Neuronal stem cell (in vitro differentiated cells): ENCODE results near the gene FOXJ3.

ENCODE experiments used
- DNase-seq: peaks from one replicate; pipeline ENCODE4 v3.0.0-alpha.2; 2013; ENCODE audit warnings: low spot score
- H2AFZ ChIP-seq: one replicate; pipeline ENCODE4 v1.6.1; 2013; ENCODE audit warnings: mild to moderate bottlenecking, low read length, inconsistent platforms
- H2AK5ac ChIP-seq: 2 replicates; pipeline ENCODE4 v1.6.1; 2013; ENCODE audit warnings: low read depth, mild to moderate bottlenecking, inconsistent platforms, low read length, moderate library complexity, mixed read lengths
- H2BK120ac ChIP-seq: 2 replicates; pipeline ENCODE4 v1.6.1; 2013; ENCODE audit warnings: low read depth, mild to moderate bottlenecking, inconsistent platforms, low read length, moderate library complexity, mixed read lengths
- H2BK12ac ChIP-seq: one replicate; pipeline ENCODE4 v1.6.1; 2013; ENCODE audit warnings: low read length, inconsistent platforms
- H2BK15ac ChIP-seq: 2 replicates; pipeline ENCODE4 v1.6.1; 2013; ENCODE audit warnings: mild to moderate bottlenecking, low read length, inconsistent platforms, mixed read lengths
- H2BK5ac ChIP-seq: one replicate; pipeline ENCODE4 v1.6.1; 2013; ENCODE audit warnings: inconsistent platforms, mild to moderate bottlenecking, low read length, moderate library complexity
- H3K14ac ChIP-seq: one replicate; pipeline ENCODE4 v1.6.1; 2013; ENCODE audit warnings: low read length, inconsistent platforms
- H3K18ac ChIP-seq: 2 replicates; pipeline ENCODE4 v1.6.1; 2013; ENCODE audit warnings: low read length, inconsistent platforms
- H3K23ac ChIP-seq: 2 replicates; pipeline ENCODE4 v1.6.1; 2013; ENCODE audit warnings: low read depth, mild to moderate bottlenecking, mixed read lengths, low read length, inconsistent platforms; ENCODE audit not compliant: poor library complexity
- H3K27ac ChIP-seq: replicated peaks from 3 replicates; pipeline ENCODE4 v1.5.1; 2013; ENCODE audit warnings: low read length, inconsistent platforms
- H3K27me3 ChIP-seq, 3 experiments: 2 replicates each; pipeline ENCODE4 v1.6.1; 2013; ENCODE audit warnings: low read length in 3 of 3, mild to moderate bottlenecking in 2 of 3, inconsistent platforms in 1 of 3, low read depth in 1 of 3, mixed read lengths in 1 of 3, moderate library complexity in 1 of 3; ENCODE audit not compliant: control insufficient read depth in 3 of 3, insufficient read depth in 3 of 3
- H3K36me3 ChIP-seq, 2 donors: replicated peaks in 1 of 2; 2 replicates each; pipeline ENCODE4 v1.6.1; 2013; ENCODE audit warnings: low read length in 2 of 2; ENCODE audit not compliant: control insufficient read depth in 2 of 2, insufficient read depth in 2 of 2
- H3K4ac ChIP-seq: 2 replicates; pipeline ENCODE4 v1.6.1; 2013; ENCODE audit warnings: inconsistent platforms, mild to moderate bottlenecking, low read length, moderate library complexity
- H3K4me1 ChIP-seq, 2 donors: 1 replicate in 1 of 2; 2 replicates in 1 of 2; pipeline ENCODE4 v1.6.1; 2013; ENCODE audit warnings: low read length in 2 of 2, low read depth in 1 of 2; ENCODE audit not compliant: control insufficient read depth in 2 of 2, insufficient read depth in 1 of 2
- H3K4me2 ChIP-seq: one replicate; pipeline ENCODE4 v1.6.1; 2013; ENCODE audit warnings: mild to moderate bottlenecking, low read length, inconsistent platforms; ENCODE audit not compliant: insufficient read depth, poor library complexity, severe bottlenecking
- H3K4me3 ChIP-seq, 2 donors: 2 replicates each; pipeline ENCODE4 v1.5.1; 2013; ENCODE audit warnings: low read length in 2 of 2, mild to moderate bottlenecking in 2 of 2, inconsistent platforms in 1 of 2, moderate library complexity in 1 of 2
- H3K79me1 ChIP-seq: one replicate; pipeline ENCODE4 v1.6.1; 2013; ENCODE audit warnings: low read depth, mild to moderate bottlenecking, inconsistent platforms, low read length, moderate library complexity
- H3K9ac ChIP-seq: one replicate; pipeline ENCODE4 v1.6.1; 2013; ENCODE audit warnings: mild to moderate bottlenecking, low read depth, low read length, inconsistent platforms; ENCODE audit not compliant: poor library complexity
- H3K9me3 ChIP-seq, 2 donors: replicated peaks in 1 of 2; 2 replicates each; pipeline versions ENCODE3 to v1.6.1; 2013; ENCODE audit warnings: low read length in 2 of 2, mild to moderate bottlenecking in 2 of 2, inconsistent platforms in 1 of 2, low read depth in 1 of 2, mixed read lengths in 1 of 2, moderate library complexity in 1 of 2; ENCODE audit not compliant: control insufficient read depth in 2 of 2, insufficient read depth in 1 of 2
- H4K8ac ChIP-seq: one replicate; pipeline ENCODE4 v1.6.1; 2013; ENCODE audit warnings: low read depth, mild to moderate bottlenecking, inconsistent platforms, low read length, moderate library complexity
- H4K91ac ChIP-seq: one replicate; pipeline ENCODE4 v1.6.1; 2013; ENCODE audit warnings: low read length, low read depth, mild to moderate bottlenecking, inconsistent platforms; ENCODE audit not compliant: poor library complexity
- WGBS, 2 donors: extraction: QIAGEN DNeasy Blood & Tissue Kit; methylation state at CpG; one replicate each; pipeline ENCODE4 v1.1.7; 2013; ENCODE audit warnings: missing lambda C conversion rate in 2 of 2, mixed read lengths in 1 of 2; ENCODE audit not compliant: insufficient read length in 2 of 2, insufficient replicate concordance in 1 of 2; ENCODE audit errors: extremely low coverage in 2 of 2; 5-methylcytosine and 5-hydroxymethylcytosine counted together

FOXJ3 gene

DNA sequence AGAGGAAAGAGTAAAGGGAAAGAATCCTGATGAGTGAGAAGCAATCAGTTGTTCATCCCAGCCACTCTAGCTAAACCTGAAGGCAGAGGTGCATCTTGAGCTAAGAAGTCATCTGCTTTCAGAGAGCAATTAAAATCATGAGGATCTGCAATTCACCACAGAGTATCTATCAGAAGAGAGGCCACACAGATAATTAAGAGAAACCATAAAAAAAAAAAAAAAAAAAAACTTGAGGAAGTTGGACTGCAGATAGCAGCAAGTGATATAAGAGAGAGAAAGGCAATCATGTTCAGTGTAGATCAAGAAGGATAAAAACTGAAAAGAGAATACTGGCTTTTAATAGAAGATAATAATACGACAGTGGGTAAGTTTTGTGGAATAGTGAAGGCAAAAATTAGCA lies 17.7 kb downstream of the FOXJ3 start:
- 100% methylated on average over 1 of the region's 1 CpG; no CpG with 5 or more reads in 1 of the 2 donors for WGBS, 2 donors
- Histone ChIP-seq H4K8ac (no peak overlapping the region), H3K18ac (no peak overlapping the region), H3K36me3 (peaks cover 0 to 5% of the 10 kb centered on the region in 2 donors), H3K14ac (no peak overlapping the region), H3K27me3 (no peaks in the 10 kb centered on the region), H2BK15ac (no peak overlapping the region), H3K4me2 (no peak overlapping the region), H3K79me1 (peaks cover 5% of the 10 kb centered on the region), H3K9me3 (no peaks in the 10 kb centered on the region), H4K91ac (no peak overlapping the region), H3K4me1 (peaks cover 0 to 8% of the 10 kb centered on the region in 2 donors), H2BK120ac (no peak overlapping the region), H2AK5ac (no peak overlapping the region), H3K23ac (no peak overlapping the region), H2AFZ (no peak overlapping the region), H3K27ac (no peak overlapping the region), H3K4me3 (no peak overlapping the region), H2BK5ac (no peak overlapping the region), H2BK12ac (no peak overlapping the region), H3K4ac (no peak overlapping the region), H3K9ac (no peak overlapping the region)
- DNase-seq, result no peak

DNA sequence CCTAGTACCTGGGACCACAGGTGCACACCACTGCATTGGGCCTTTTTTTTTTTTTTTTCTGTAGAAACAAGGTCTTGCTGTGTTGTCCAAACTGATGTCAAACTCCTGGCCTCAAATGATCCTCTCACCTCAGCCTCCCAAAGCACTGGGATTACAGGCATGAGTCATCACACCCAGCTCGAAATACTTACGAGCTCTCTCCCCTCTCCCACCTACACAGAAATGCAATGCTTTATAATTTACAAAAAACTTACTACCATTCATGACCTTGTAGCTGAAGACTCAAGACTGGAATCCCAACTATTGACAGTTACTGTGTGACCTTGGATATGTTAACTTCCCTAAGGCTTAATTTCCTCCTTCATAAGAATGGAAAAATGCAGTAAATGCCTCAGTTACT lies 18.7 kb downstream of the FOXJ3 start:
- no peak overlapping the region for H3K4me3 ChIP-seq
- H4K91ac ChIP-seq, result no peak overlapping the region
- no peaks in the 10 kb centered on the region for H3K9me3 ChIP-seq
- no peak overlapping the region for H4K8ac ChIP-seq
- no peak overlapping the region for H3K9ac ChIP-seq
- no peak overlapping the region for H3K4ac ChIP-seq
- H2BK120ac ChIP-seq, result no peak overlapping the region
- H2BK15ac ChIP-seq, result no peak overlapping the region
- no peak overlapping the region for H3K18ac ChIP-seq
- H3K23ac ChIP-seq, result no peak overlapping the region
- WGBS, 2 donors, result no CpG with 5 or more reads among the region's 2 CpGs
- H3K27me3 ChIP-seq, result no peaks in the 10 kb centered on the region
- DNase-seq, result no peak
- H3K4me1 ChIP-seq, result peaks cover 0 to 8% of the 10 kb centered on the region in 2 donors
- H3K27ac ChIP-seq, result no peak overlapping the region
- H3K14ac ChIP-seq, result no peak overlapping the region
- H3K79me1 ChIP-seq, result peaks cover 5% of the 10 kb centered on the region
- peaks cover 0 to 5% of the 10 kb centered on the region in 2 donors for H3K36me3 ChIP-seq
- H2BK5ac ChIP-seq, result no peak overlapping the region
- no peak overlapping the region for H2AK5ac ChIP-seq
- H2BK12ac ChIP-seq, result no peak overlapping the region
- no peak overlapping the region for H2AFZ ChIP-seq
- no peak overlapping the region for H3K4me2 ChIP-seq

DNA sequence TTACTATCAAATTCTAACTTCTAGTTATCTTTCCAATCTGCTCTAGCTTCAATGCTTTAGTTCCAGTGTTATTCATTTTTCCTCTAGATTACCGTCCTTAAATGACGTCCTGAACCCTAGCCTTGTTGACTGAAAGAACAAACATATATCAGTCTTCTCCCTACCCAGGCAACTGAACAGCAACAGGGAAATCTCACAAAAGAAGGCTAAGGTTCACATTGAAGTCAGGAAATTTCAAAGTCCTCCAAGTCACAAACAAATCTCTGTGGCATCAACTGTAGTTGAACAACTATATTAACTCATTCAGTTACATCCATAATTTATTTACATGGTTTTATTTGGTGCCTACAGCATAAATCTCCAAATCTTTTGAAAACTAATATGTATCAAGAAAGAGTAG lies 19.5 kb downstream of the FOXJ3 start:
- Histone ChIP-seq H2BK15ac (no peak overlapping the region), H3K14ac (no peak overlapping the region), H4K8ac (no peak overlapping the region), H3K18ac (no peak overlapping the region), H3K9ac (no peak overlapping the region), H2BK12ac (no peak overlapping the region), H3K27ac (no peak overlapping the region), H3K9me3 (no peaks in the 10 kb centered on the region), H2BK120ac (no peak overlapping the region), H3K36me3 (peaks cover 0 to 12% of the 10 kb centered on the region in 2 donors), H4K91ac (no peak overlapping the region), H3K23ac (no peak overlapping the region), H2BK5ac (no peak overlapping the region), H2AK5ac (no peak overlapping the region), H3K4ac (no peak overlapping the region), H3K27me3 (no peaks in the 10 kb centered on the region), H2AFZ (no peak overlapping the region), H3K4me3 (no peak overlapping the region), H3K4me1 (peaks cover 0 to 8% of the 10 kb centered on the region in 2 donors), H3K4me2 (no peak overlapping the region), H3K79me1 (peaks cover 5% of the 10 kb centered on the region)
- WGBS, 2 donors, result no CpG with 5 or more reads among the region's 2 CpGs
- no peak for DNase-seq

DNA sequence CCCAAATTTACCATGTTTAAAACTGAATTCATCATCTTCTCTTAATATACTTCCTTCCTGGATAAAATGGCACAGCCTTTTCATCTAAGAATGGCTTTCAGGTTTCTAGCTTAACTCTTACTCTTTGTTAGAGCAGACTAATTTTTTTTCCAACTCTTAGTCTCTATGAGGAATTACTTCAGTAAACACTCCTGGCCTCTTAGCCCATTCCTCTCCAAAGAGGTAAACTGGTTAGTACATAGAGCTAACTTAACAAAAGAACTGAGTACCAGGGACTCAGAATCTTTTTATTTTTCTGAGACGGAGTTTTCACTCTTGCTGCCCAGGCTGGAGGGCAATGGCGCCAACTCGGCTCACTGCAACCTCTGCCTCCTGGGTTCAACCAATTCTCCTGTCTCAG lies 21.1 kb downstream of the FOXJ3 start:
- no peak overlapping the region for H3K27ac ChIP-seq
- H3K14ac ChIP-seq, result no peak overlapping the region
- WGBS, 2 donors, result no CpG with 5 or more reads among the region's 3 CpGs
- no peak overlapping the region for H3K4me3 ChIP-seq
- H3K4me1 ChIP-seq, result peaks cover 0 to 8% of the 10 kb centered on the region in 2 donors
- no peak overlapping the region for H3K4me2 ChIP-seq
- no peak overlapping the region for H4K8ac ChIP-seq
- no peaks in the 10 kb centered on the region for H3K9me3 ChIP-seq
- H2BK5ac ChIP-seq, result no peak overlapping the region
- H3K36me3 ChIP-seq, result peaks cover 2 to 17% of the 10 kb centered on the region in 2 donors
- H3K9ac ChIP-seq, result no peak overlapping the region
- no peak overlapping the region for H2BK12ac ChIP-seq
- H3K18ac ChIP-seq, result no peak overlapping the region
- no peak for DNase-seq
- H2AFZ ChIP-seq, result no peak overlapping the region
- H3K27me3 ChIP-seq, result no peaks in the 10 kb centered on the region
- no peak overlapping the region for H3K23ac ChIP-seq
- H2BK15ac ChIP-seq, result no peak overlapping the region
- H3K4ac ChIP-seq, result no peak overlapping the region
- no peak overlapping the region for H2BK120ac ChIP-seq
- no peak overlapping the region for H2AK5ac ChIP-seq
- H4K91ac ChIP-seq, result no peak overlapping the region
- peaks cover 4% of the 10 kb centered on the region for H3K79me1 ChIP-seq
